Activated T-cell treated with anti-CD3 and anti-CD28 coated beads, Interleukin-2, amount 50 U/mL, for 48 hours (primary cell): ENCODE data around the gene POPDC2.
"Not testable (repeated sequence)": the region's sequence is repeated elsewhere in the genome, so short reads cannot be mapped to it uniquely, and the experiment has no call there.

ENCODE experiments used
- DNase-seq, 2 experiments: peaks; one replicate each; pipeline ENCODE4 v3.0.0-alpha.2; 2020

Gene POPDC2, protein sequence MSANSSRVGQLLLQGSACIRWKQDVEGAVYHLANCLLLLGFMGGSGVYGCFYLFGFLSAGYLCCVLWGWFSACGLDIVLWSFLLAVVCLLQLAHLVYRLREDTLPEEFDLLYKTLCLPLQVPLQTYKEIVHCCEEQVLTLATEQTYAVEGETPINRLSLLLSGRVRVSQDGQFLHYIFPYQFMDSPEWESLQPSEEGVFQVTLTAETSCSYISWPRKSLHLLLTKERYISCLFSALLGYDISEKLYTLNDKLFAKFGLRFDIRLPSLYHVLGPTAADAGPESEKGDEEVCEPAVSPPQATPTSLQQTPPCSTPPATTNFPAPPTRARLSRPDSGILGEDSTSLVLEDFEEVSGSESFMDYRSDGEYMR

DNA sequence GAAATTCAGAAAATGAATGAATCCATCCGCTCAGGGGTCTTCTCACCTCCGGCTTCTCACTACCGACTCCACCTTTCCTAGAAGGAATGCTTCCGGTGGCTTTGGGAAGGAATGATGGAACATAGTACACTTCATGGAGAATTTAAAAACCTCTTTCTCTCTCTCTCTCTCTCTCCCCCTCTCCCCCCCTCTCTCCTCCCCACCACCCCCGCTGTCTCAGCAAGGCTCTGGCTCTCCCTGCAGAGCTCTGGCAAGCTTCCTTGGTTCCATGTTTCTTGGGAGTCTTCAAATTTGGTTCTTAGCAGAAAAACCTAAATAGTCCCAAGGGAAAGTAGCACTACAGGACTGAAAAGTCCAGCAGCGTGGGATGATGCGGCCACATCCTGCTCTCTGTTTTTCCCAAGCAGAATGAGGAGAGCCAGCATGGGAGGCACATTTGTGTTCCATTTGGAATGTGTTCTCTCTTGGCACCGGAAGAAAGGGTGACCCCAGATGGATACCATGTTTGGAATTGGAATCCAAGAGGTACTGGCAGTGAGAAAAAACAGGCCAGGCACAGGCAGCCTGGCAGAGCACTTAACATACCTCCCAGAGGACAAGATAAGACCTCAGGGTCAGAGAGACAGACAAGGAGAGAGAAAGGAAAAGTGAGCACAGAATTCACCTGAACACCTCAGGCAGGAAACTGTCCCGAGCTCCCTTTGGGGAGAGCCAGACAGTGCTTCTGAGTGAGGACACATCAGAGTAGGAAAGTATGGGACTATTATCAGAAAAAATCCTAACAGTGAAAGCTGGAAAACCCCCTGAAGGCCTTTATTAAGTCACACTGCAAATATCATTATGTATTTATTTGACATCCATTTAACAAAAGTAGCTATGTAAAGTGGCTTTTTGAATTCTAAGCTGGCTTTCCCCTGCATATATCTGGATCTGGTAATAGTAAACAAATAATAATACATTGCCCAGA is at the start of gene POPDC2:
Gene POPDC2 (minus strand): TSS at position 116 of the 967 bp plus-strand sequence. CDS start 166 bp downstream, outside the sequence.
- DNase-seq, result no peak

- no peak for DNase-seq
Observed at GRCh38 chr3:119703820-119704531, 43.6 kb upstream of the POPDC2 start.

- peak; percentile 89 for DNase-seq
Observed at GRCh38 chr3:119702530-119703527, 42.4 kb upstream of the POPDC2 start, which contains the start of gene CFAP91. CFAP91 (plus strand) TSS chr3:119703022; CDS start chr3:119703099, 77 bp downstream.

DNA sequence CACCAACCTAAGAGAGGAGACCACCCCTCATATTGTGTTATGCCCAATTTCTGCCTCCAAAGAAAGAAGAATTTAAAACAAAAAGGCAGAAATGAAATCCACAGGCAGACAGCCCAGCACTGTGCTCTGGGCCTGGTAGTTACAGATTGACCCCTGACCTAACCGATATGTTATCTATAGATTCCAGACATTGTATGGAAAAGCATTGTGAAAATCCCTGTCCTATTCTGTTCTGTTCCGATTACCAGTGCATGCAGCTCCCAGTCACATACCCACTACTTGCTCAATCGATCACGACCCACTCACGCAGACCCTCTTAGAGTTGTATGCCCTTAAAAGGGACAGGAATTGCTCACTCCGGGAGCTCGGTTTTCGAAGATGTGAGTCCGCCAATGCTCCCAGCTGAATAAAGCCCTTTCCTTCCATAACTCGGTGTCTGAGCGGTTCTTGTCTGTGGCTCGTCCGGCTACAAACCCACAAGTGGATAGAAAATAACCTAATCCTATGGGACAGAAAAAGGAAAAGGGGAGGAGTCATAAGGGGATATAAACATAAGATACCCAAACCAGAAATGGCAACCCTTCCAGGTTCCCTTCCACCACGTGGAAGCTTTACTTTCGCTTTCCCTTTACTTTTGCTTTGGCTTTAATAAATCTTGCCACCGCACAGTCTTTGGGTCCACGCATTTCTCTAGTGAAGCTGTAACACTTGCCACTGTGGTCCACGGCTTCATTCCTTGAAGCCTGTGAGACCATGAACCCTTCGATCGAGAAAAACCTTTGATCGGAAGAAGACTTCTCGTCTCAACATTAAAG is 40.7 kb upstream of the POPDC2 start:
- DNase-seq, result peak in 1 of 2 experiments; percentile 27

GRCh38 chr3:119700269-119700919 is 40.0 kb upstream of the POPDC2 start:
- DNase-seq, result peak in 1 of 2 experiments; percentile 30

DNA sequence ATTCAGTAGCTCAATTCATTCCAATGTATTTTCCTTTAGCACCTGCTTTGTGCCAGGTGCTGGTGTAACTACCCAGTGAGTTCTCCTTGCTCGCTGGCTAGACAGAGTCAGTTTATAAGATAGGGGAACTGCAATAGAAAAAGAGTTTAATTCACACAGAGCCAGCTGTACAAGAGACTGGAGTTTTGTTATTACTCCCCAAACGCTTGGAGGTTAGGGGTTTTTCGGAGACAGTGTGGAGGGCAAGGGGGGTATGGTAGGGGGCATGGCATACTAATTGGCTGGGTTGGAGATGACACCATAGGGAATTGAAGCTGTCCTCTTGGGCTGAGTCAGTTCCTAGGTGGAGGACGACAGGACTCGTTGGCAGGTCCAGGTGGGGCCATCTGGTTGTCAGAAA is 37.0 kb upstream of the POPDC2 start:
- no peak for DNase-seq

DNA sequence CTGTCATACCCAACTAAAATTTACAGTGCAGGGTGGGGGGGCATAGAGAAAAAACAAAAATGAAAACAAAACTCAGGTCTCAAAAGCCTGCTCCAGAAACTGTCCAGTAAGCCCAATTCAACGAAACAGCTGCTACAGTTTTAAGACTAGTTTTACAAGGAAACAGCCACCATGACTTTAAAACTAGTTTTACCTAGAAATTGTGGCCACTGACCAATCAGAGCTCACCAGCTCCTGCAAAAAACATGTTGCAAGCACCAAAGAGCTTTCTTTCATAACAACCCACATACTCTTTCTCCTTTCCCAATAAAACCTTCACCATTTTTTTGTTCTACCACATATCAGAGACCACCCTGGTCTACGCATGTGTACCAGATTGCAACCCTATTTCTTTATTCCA is 35.1 kb upstream of the POPDC2 start:
- no peak for DNase-seq

GRCh38 chr3:119690043-119690656 is 29.8 kb upstream of the POPDC2 start:
- DNase-seq, result no peak

DNA sequence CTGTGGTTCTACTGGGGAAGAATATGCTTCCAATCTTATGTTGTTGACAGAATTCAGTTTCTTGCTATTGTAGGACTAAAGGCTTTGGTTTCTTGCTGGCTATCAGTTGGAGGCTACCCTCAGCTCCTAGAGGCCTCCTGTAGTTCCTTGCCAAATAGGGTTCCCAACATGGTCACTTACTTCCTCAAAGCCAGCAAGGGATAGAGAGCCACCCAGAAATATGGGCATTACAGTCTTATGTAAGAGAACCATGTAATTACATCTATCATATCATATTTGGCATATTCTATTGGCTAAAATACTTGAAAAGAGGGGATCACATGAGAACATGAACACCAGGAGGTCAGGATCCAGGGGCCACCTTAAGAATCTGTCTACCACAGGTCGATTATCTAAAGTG is 23.0 kb upstream of the POPDC2 start:
- no peak for DNase-seq

DNA sequence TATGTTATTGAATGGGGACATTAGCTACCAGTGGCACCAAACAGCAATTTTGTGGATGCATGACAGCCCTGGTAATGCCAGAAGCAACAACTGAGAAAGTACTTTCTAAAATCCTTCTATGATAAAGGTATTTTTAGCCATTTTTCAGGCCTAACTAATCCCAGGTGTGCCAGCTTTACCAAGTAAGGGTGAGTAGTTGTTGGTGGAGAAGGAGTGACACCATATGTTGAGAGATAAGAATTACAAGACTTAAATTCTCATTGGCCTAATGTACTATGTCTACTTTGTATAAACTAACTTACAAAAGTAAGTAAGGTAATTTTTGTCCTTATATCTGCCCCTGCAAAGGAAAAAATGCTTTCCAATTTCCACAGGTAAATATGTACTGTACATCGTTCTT is 20.9 kb upstream of the POPDC2 start:
- DNase-seq, result no peak

GRCh38 chr3:119679874-119680273 is 19.5 kb upstream of the POPDC2 start:
- no peak for DNase-seq

DNA sequence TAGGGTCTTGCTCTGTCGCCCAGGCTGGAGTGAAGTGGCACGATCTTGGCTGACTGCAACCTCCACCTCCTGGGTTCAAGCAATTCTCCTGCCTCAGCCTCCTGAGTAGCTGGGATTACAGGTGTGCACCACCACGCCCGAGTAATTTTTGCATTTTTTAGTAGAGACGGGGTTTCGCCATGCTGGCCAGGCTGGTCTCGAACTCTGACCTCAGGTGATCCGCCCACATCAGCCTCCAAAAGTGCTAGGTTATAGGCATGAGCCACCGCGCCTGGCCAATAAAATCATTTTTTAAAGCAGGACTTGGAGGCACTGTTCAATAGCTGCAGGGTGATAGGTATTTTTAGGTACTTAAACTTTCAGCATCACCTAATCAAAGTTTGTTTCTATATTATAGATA is 17.8 kb upstream of the POPDC2 start:
- not testable (repeated sequence) for DNase-seq

DNA sequence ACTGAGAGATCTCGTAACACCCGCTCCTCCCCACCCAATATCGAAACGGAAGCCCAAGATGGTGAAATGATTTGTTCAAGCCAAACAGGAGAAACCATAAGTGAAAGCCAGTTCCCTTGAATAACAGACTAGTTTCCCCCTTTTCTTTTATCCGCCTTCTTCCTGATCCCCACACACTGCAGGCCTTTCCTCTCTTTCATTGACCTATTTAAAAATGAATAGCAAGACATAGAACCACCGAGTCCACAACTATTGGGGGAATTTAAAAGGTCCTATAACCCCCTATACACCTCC is 17.2 kb upstream of the POPDC2 start:
- no peak for DNase-seq

- peak; percentile 94 to 95 for DNase-seq
Observed at GRCh38 chr3:119676771-119677640, 16.6 kb upstream of the POPDC2 start, which contains the start of gene COX17. COX17 (minus strand) TSS chr3:119677406; CDS start chr3:119677310, 96 bp downstream.

- DNase-seq, result no peak
Observed at GRCh38 chr3:119676020-119676419, 15.6 kb upstream of the POPDC2 start.

- DNase-seq, result no peak
Observed at GRCh38 chr3:119675188-119675874, 14.9 kb upstream of the POPDC2 start.

GRCh38 chr3:119673875-119674274 is 13.5 kb upstream of the POPDC2 start:
- no peak for DNase-seq

DNA sequence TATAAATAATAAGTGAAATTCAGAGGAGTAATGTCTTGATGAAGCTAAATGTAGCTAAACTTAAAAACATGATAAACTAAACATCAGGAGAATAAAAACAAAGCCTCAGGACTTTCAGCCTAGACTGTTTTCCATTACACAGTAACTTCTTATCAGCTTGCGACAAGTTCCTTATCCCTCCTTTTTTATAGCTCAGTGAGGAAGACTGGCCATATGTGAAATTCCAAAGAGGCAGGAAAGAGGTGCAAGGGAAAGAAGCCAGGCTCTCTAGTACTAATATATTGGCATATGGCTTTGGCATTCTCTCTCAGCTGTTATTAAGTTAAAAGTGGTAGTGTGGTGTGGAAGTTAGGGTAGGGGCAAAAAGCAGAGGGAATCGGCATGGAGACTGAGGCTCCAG is 12.4 kb upstream of the POPDC2 start:
- no peak for DNase-seq
